Central memory CD8-positive, alpha-beta T cell (primary cell): ENCODE results near the gene BACH2.

ENCODE experiments used
- ATAC-seq: fragments of 150-1000 bp; cut with Tn5 transposase; replicated peaks from 2 replicates; pipeline ENCODE4 v1.10.0; 2022; ENCODE audit warnings: mild to moderate bottlenecking, moderate FRiP score, moderate number of reproducible peaks; ENCODE audit not compliant: poor library complexity, severe bottlenecking; ENCODE audit errors: extremely low read depth
- DNase-seq, 2 donors: peaks; one replicate each; pipeline ENCODE4 v3.0.0; 2021; ENCODE audit warnings: low spot score in 2 of 2
- H3K27ac Mint-ChIP-seq: one replicate; pipeline ENCODE4 v1.8.0; 2022; ENCODE audit warnings: low read depth, mild to moderate bottlenecking, moderate library complexity, mixed read lengths
- H3K27me3 Mint-ChIP-seq: one replicate; pipeline ENCODE4 v1.8.0; 2022; ENCODE audit warnings: mixed read lengths
- H3K36me3 Mint-ChIP-seq: one replicate; pipeline ENCODE4 v1.8.0; 2022; ENCODE audit warnings: mild to moderate bottlenecking, moderate library complexity, mixed read lengths; ENCODE audit not compliant: insufficient read depth
- H3K4me1 Mint-ChIP-seq: one replicate; pipeline ENCODE4 v1.8.0; 2022; ENCODE audit warnings: mixed read lengths
- H3K4me3 Mint-ChIP-seq: one replicate; pipeline ENCODE4 v1.8.0; 2022; ENCODE audit warnings: mild to moderate bottlenecking, moderate library complexity, mixed read lengths
- H3K9me3 Mint-ChIP-seq: one replicate; pipeline ENCODE4 v1.8.0; 2022; ENCODE audit warnings: mixed read lengths

Gene BACH2

GRCh38 chr6:90224196-90224595 lies 72.4 kb downstream of the BACH2 start:
- peaks cover 7% of the 10 kb centered on the region for H3K4me1 Mint-ChIP-seq
- H3K36me3 Mint-ChIP-seq = peaks cover 2% of the 10 kb centered on the region
- H3K4me3 Mint-ChIP-seq = no peak overlapping the region
- H3K27me3 Mint-ChIP-seq = no peaks in the 10 kb centered on the region
- ATAC-seq = no peak
- DNase-seq = no peak
- H3K27ac Mint-ChIP-seq = no peak overlapping the region
- H3K9me3 Mint-ChIP-seq = peaks cover 6% of the 10 kb centered on the region

- no peak for DNase-seq
- ATAC-seq = no peak
- H3K36me3 Mint-ChIP-seq = no peaks in the 10 kb centered on the region
- H3K9me3 Mint-ChIP-seq = peaks cover 6% of the 10 kb centered on the region
- peaks cover 7% of the 10 kb centered on the region for H3K4me1 Mint-ChIP-seq
- peak overlapping the region; percentile 1 for H3K27ac Mint-ChIP-seq
- no peaks in the 10 kb centered on the region for H3K27me3 Mint-ChIP-seq
- no peak overlapping the region for H3K4me3 Mint-ChIP-seq
Observed at GRCh38 chr6:90222724-90223198, 73.9 kb downstream of the BACH2 start.

GRCh38 chr6:90222008-90222407 lies 74.6 kb downstream of the BACH2 start:
- peaks cover 7% of the 10 kb centered on the region for H3K4me1 Mint-ChIP-seq
- H3K27me3 Mint-ChIP-seq = no peaks in the 10 kb centered on the region
- ATAC-seq (no peak), DNase-seq (no peak)
- no peak overlapping the region for H3K4me3 Mint-ChIP-seq
- peaks cover 6% of the 10 kb centered on the region for H3K9me3 Mint-ChIP-seq
- H3K27ac Mint-ChIP-seq = no peak overlapping the region
- no peaks in the 10 kb centered on the region for H3K36me3 Mint-ChIP-seq

- DNase-seq (no peak), ATAC-seq (no peak)
- H3K27ac Mint-ChIP-seq = no peak overlapping the region
- H3K9me3 Mint-ChIP-seq = peaks cover 6% of the 10 kb centered on the region
- no peak overlapping the region for H3K4me3 Mint-ChIP-seq
- H3K36me3 Mint-ChIP-seq = no peaks in the 10 kb centered on the region
- peaks cover 7% of the 10 kb centered on the region for H3K4me1 Mint-ChIP-seq
- H3K27me3 Mint-ChIP-seq = no peaks in the 10 kb centered on the region
Observed at GRCh38 chr6:90221403-90221802, 75.2 kb downstream of the BACH2 start.

GRCh38 chr6:90220273-90220672 lies 76.4 kb downstream of the BACH2 start:
- ATAC-seq = no peak
- Mint-ChIP-seq H3K36me3 (no peaks in the 10 kb centered on the region), H3K9me3 (peaks cover 6% of the 10 kb centered on the region), H3K4me3 (no peak overlapping the region), H3K27me3 (no peaks in the 10 kb centered on the region), H3K27ac (no peak overlapping the region), H3K4me1 (peaks cover 2% of the 10 kb centered on the region)
- no peak for DNase-seq

GRCh38 chr6:90219209-90219985 lies 77.2 kb downstream of the BACH2 start:
- Mint-ChIP-seq H3K36me3 (no peaks in the 10 kb centered on the region), H3K27me3 (no peaks in the 10 kb centered on the region), H3K4me1 (no peaks in the 10 kb centered on the region), H3K27ac (no peak overlapping the region), H3K4me3 (no peak overlapping the region), H3K9me3 (peaks cover 6% of the 10 kb centered on the region)
- DNase-seq (no peak), ATAC-seq (no peak)

GRCh38 chr6:90218959-90219208 lies 77.8 kb downstream of the BACH2 start:
- Mint-ChIP-seq H3K4me3 (no peak overlapping the region), H3K36me3 (no peaks in the 10 kb centered on the region), H3K27ac (no peak overlapping the region), H3K4me1 (no peaks in the 10 kb centered on the region), H3K27me3 (no peaks in the 10 kb centered on the region), H3K9me3 (peaks cover 6% of the 10 kb centered on the region)
- DNase-seq (no peak), ATAC-seq (peak; percentile 18)

- Mint-ChIP-seq H3K36me3 (no peaks in the 10 kb centered on the region), H3K4me3 (no peak overlapping the region), H3K27ac (no peak overlapping the region), H3K9me3 (peaks cover 2% of the 10 kb centered on the region), H3K27me3 (no peaks in the 10 kb centered on the region), H3K4me1 (peaks cover 5% of the 10 kb centered on the region)
- ATAC-seq (no peak), DNase-seq (no peak)
Observed at GRCh38 chr6:90217506-90218127, 79.0 kb downstream of the BACH2 start.

GRCh38 chr6:90216072-90216977 lies 80.3 kb downstream of the BACH2 start:
- Mint-ChIP-seq H3K4me3 (no peak overlapping the region), H3K27ac (no peak overlapping the region), H3K4me1 (peaks cover 11% of the 10 kb centered on the region), H3K36me3 (no peaks in the 10 kb centered on the region), H3K9me3 (no peaks in the 10 kb centered on the region), H3K27me3 (no peaks in the 10 kb centered on the region)
- no peak for DNase-seq
- ATAC-seq = peak; percentile 50

- Mint-ChIP-seq H3K4me3 (no peak overlapping the region), H3K36me3 (no peaks in the 10 kb centered on the region), H3K4me1 (peaks cover 11% of the 10 kb centered on the region), H3K27ac (no peak overlapping the region), H3K9me3 (no peaks in the 10 kb centered on the region), H3K27me3 (no peaks in the 10 kb centered on the region)
- DNase-seq (no peak), ATAC-seq (no peak)
Observed at GRCh38 chr6:90214966-90215365, 81.7 kb downstream of the BACH2 start.

GRCh38 chr6:90214461-90214860 lies 82.2 kb downstream of the BACH2 start:
- Mint-ChIP-seq H3K27me3 (no peaks in the 10 kb centered on the region), H3K27ac (no peak overlapping the region), H3K9me3 (no peaks in the 10 kb centered on the region), H3K4me3 (no peak overlapping the region), H3K4me1 (peaks cover 11% of the 10 kb centered on the region), H3K36me3 (no peaks in the 10 kb centered on the region)
- no peak for ATAC-seq
- DNase-seq = no peak

GRCh38 chr6:90212274-90212673 lies 84.4 kb downstream of the BACH2 start:
- H3K27me3 Mint-ChIP-seq = no peaks in the 10 kb centered on the region
- no peak overlapping the region for H3K4me3 Mint-ChIP-seq
- ATAC-seq (no peak), DNase-seq (no peak)
- peaks cover 11% of the 10 kb centered on the region for H3K4me1 Mint-ChIP-seq
- H3K9me3 Mint-ChIP-seq = no peaks in the 10 kb centered on the region
- H3K27ac Mint-ChIP-seq = peak overlapping the region; percentile 67
- no peaks in the 10 kb centered on the region for H3K36me3 Mint-ChIP-seq
